ENCODE results near the gene RAD51B. TPM values are rescaled to one million over a fixed set of nuclear protein-coding genes. Genes with fewer than 3 reads are reported as not detected.

RAD51B gene
- total and polyA plus RNA-seq, 2 experiments from 2014 or later = 10.1 to 18.0 TPM

- H3K4me1 ChIP-seq (ENCODE audit: insufficient read depth) = peaks cover 40% of the 10 kb centered on the region
- H3K36me3 ChIP-seq (replicated peaks; ENCODE audit: insufficient read depth, low read depth) = no peaks in the 10 kb centered on the region
- peak; percentile 29 for DNase-seq (ENCODE audit: low spot score)
- TF ChIP-seq EZH2phosphoT487 (IDR thresholded peaks at IDR 0.05; ENCODE audit: low read depth, severe bottlenecking, unreplicated experiment) (no peak), EZH2 (IDR thresholded peaks at IDR 0.05; ENCODE audit: borderline replicate concordance) (no peak)
- TF ChIP-seq, protein P1, sequence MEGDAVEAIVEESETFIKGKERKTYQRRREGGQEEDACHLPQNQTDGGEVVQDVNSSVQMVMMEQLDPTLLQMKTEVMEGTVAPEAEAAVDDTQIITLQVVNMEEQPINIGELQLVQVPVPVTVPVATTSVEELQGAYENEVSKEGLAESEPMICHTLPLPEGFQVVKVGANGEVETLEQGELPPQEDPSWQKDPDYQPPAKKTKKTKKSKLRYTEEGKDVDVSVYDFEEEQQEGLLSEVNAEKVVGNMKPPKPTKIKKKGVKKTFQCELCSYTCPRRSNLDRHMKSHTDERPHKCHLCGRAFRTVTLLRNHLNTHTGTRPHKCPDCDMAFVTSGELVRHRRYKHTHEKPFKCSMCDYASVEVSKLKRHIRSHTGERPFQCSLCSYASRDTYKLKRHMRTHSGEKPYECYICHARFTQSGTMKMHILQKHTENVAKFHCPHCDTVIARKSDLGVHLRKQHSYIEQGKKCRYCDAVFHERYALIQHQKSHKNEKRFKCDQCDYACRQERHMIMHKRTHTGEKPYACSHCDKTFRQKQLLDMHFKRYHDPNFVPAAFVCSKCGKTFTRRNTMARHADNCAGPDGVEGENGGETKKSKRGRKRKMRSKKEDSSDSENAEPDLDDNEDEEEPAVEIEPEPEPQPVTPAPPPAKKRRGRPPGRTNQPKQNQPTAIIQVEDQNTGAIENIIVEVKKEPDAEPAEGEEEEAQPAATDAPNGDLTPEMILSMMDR (IDR thresholded peaks at IDR 0.05; ENCODE audit: poor library complexity) = no peak
- H4K20me1 ChIP-seq (ENCODE audit: insufficient read depth, poor library complexity, severe bottlenecking) = no peaks in the 10 kb centered on the region
- H3K27ac ChIP-seq = peak overlapping the region; percentile 41
- no peaks in the 10 kb centered on the region for H3K79me2 ChIP-seq
- no peak overlapping the region for H3K4me2 ChIP-seq
- H3K4me3 ChIP-seq = no peak overlapping the region
- WGBS (ENCODE audit: low lambda C conversion rate, missing lambda C conversion rate) = 74% methylated on average over 3 of the region's 3 CpGs
- H3K9me2 ChIP-seq (replicated peaks; ENCODE audit: insufficient read depth) = no peaks in the 10 kb centered on the region
- no peak overlapping the region for H2AFZ ChIP-seq
- H3K9me3 ChIP-seq (ENCODE audit: low read depth) = no peaks in the 10 kb centered on the region
- H3K27me3 ChIP-seq = no peaks in the 10 kb centered on the region
These were observed 581.7 kb downstream of the RAD51B start for GRCh38 chr14:68401317-68401716.

- Histone ChIP-seq H3K4me2 (no peak overlapping the region), H3K4me3 (no peak overlapping the region), H3K4me1 (ENCODE audit: insufficient read depth) (peaks cover 39% of the 10 kb centered on the region), H3K27ac (peak overlapping the region; percentile 41), H3K27me3 (no peaks in the 10 kb centered on the region), H3K9me3 (ENCODE audit: low read depth) (no peaks in the 10 kb centered on the region), H4K20me1 (ENCODE audit: insufficient read depth, poor library complexity, severe bottlenecking) (no peaks in the 10 kb centered on the region), H3K9me2 (replicated peaks; ENCODE audit: insufficient read depth) (no peaks in the 10 kb centered on the region), H2AFZ (no peak overlapping the region), H3K79me2 (no peaks in the 10 kb centered on the region), H3K36me3 (replicated peaks; ENCODE audit: insufficient read depth, low read depth) (no peaks in the 10 kb centered on the region)
- 88% methylated on average over 4 of the region's 4 CpGs for WGBS (ENCODE audit: low lambda C conversion rate, missing lambda C conversion rate)
- DNase-seq (ENCODE audit: low spot score) = no peak
- TF ChIP-seq, protein P1 (IDR thresholded peaks at IDR 0.05; ENCODE audit: poor library complexity) = no peak
- TF ChIP-seq EZH2 (IDR thresholded peaks at IDR 0.05; ENCODE audit: borderline replicate concordance) = no peak
- TF ChIP-seq EZH2phosphoT487 (IDR thresholded peaks at IDR 0.05; ENCODE audit: low read depth, severe bottlenecking, unreplicated experiment) = no peak
These were observed 582.3 kb downstream of the RAD51B start for GRCh38 chr14:68401855-68402254.

GRCh38 chr14:68402525-68403101 lies 583.0 kb downstream of the RAD51B start:
- no peak overlapping the region for H3K4me2 ChIP-seq
- H3K9me2 ChIP-seq (replicated peaks; ENCODE audit: insufficient read depth) = no peaks in the 10 kb centered on the region
- TF ChIP-seq EZH2phosphoT487 (IDR thresholded peaks at IDR 0.05; ENCODE audit: low read depth, severe bottlenecking, unreplicated experiment) (no peak), EZH2 (IDR thresholded peaks at IDR 0.05; ENCODE audit: borderline replicate concordance) (no peak)
- TF ChIP-seq, protein P1 (IDR thresholded peaks at IDR 0.05; ENCODE audit: poor library complexity) = no peak
- H4K20me1 ChIP-seq (ENCODE audit: insufficient read depth, poor library complexity, severe bottlenecking) = no peaks in the 10 kb centered on the region
- WGBS (ENCODE audit: low lambda C conversion rate, missing lambda C conversion rate) = 83% methylated on average over 7 of the region's 7 CpGs
- H3K36me3 ChIP-seq (replicated peaks; ENCODE audit: insufficient read depth, low read depth) = no peaks in the 10 kb centered on the region
- peaks cover 34% of the 10 kb centered on the region for H3K4me1 ChIP-seq (ENCODE audit: insufficient read depth)
- no peaks in the 10 kb centered on the region for H3K79me2 ChIP-seq
- no peak overlapping the region for H3K4me3 ChIP-seq
- H3K27ac ChIP-seq = peak overlapping the region; percentile 10
- DNase-seq (ENCODE audit: low spot score) = no peak
- H3K9me3 ChIP-seq (ENCODE audit: low read depth) = no peaks in the 10 kb centered on the region
- no peaks in the 10 kb centered on the region for H3K27me3 ChIP-seq
- no peak overlapping the region for H2AFZ ChIP-seq

Data from hepatocyte (in vitro differentiated cells).